ENCODE results near the gene TTC3.

The TTC3 gene

DNA sequence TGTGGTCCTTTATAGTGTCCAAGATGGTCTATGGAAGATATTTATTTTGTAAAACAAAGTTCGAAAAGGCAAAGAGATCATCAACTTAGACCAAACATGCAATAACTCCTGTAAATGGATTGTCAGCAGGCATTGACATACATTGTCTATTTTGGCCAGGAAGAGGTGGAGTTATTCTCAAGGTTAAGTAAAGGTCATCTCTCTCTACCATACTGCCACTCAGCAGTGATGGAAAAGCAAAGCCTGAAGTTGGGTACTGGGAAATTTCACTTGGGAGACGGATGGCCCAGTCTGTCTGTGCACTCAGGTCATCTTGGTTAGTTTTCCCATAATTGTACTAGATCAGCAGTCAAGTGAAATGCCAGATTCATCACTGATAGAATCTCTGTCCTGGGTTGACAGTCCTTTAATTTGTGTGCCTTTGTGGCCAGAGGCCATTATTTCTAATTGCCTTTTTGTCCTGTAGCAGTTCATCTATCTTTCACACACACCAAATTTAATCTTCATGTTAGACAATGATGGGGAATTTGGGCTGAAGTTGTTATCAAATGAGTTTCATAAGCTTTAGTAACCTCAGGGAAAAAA is 17.7 kb upstream of the TTC3 start:
- TF ChIP-seq EZH2 (optimal IDR thresholded peaks at IDR 0.05; ENCODE audit: low read depth, low read length) (no peak), EZH2phosphoT487 (IDR thresholded peaks at IDR 0.05; ENCODE audit: low read length) (no peak)
- H3K4me3 ChIP-seq (ENCODE audit: low read length), result no peak overlapping the region
- no peak overlapping the region for H3K27ac ChIP-seq (ENCODE audit: low read length)
- H2AFZ ChIP-seq (ENCODE audit: low read length), result no peak overlapping the region
- H4K20me1 ChIP-seq (ENCODE audit: insufficient read depth, low read length), result no peaks in the 10 kb centered on the region
- no peaks in the 10 kb centered on the region for H3K79me2 ChIP-seq (ENCODE audit: low read length)
- DNase-seq, result no peak
- H3K9me3 ChIP-seq (replicated peaks; ENCODE audit: insufficient read depth, low read length), result no peaks in the 10 kb centered on the region
- H3K4me1 ChIP-seq (ENCODE audit: low read length), result no peaks in the 10 kb centered on the region
- no peaks in the 10 kb centered on the region for H3F3A ChIP-seq (ENCODE audit: insufficient read depth, low read length)
- no peak overlapping the region for H3K4me2 ChIP-seq (ENCODE audit: low read depth, low read length)
- no peaks in the 10 kb centered on the region for H3K9me2 ChIP-seq (replicated peaks; ENCODE audit: insufficient read depth, low read length)
- no peaks in the 10 kb centered on the region for H3K27me3 ChIP-seq (replicated peaks; ENCODE audit: insufficient read depth, low read length)
- H3K9ac ChIP-seq (ENCODE audit: low read length), result no peak overlapping the region
- H3K36me3 ChIP-seq (replicated peaks; ENCODE audit: insufficient read depth, low read length), result no peaks in the 10 kb centered on the region

DNA sequence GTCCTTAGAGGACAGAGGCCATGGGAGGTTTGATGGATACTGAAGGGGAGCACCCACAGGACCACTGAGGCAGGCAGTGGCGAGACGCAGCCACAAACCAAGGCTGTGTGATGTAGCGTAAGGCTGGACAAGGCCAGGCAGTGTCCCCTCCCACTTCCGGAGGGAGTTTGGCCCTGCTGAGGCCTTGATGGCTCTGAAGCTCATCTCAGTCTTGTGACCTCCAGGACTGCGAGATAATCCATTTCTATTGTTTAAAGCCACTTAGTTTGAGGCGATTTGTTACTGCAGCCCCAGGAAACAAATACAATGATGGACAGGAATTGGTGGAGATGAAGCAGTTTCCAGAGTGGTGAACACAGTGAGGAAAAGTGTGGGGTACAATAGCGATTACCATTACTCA is 15.4 kb upstream of the TTC3 start:
- H2AFZ ChIP-seq (ENCODE audit: low read length), result no peak overlapping the region
- no peaks in the 10 kb centered on the region for H3K27me3 ChIP-seq (replicated peaks; ENCODE audit: insufficient read depth, low read length)
- DNase-seq, result no peak
- H3K4me3 ChIP-seq (ENCODE audit: low read length), result no peak overlapping the region
- H3K79me2 ChIP-seq (ENCODE audit: low read length), result no peaks in the 10 kb centered on the region
- no peaks in the 10 kb centered on the region for H4K20me1 ChIP-seq (ENCODE audit: insufficient read depth, low read length)
- no peaks in the 10 kb centered on the region for H3K9me3 ChIP-seq (replicated peaks; ENCODE audit: insufficient read depth, low read length)
- no peaks in the 10 kb centered on the region for H3F3A ChIP-seq (ENCODE audit: insufficient read depth, low read length)
- TF ChIP-seq CTCF (IDR thresholded peaks at IDR 0.05; ENCODE audit: low read length) (no peak), EZH2 (optimal IDR thresholded peaks at IDR 0.05; ENCODE audit: low read depth, low read length) (no peak), EZH2phosphoT487 (IDR thresholded peaks at IDR 0.05; ENCODE audit: low read length) (no peak)
- H3K4me2 ChIP-seq (ENCODE audit: low read depth, low read length), result no peak overlapping the region
- no peak overlapping the region for H3K9ac ChIP-seq (ENCODE audit: low read length)
- H3K9me2 ChIP-seq (replicated peaks; ENCODE audit: insufficient read depth, low read length), result no peaks in the 10 kb centered on the region
- no peaks in the 10 kb centered on the region for H3K4me1 ChIP-seq (ENCODE audit: low read length)
- no peak overlapping the region for H3K27ac ChIP-seq (ENCODE audit: low read length)
- H3K36me3 ChIP-seq (replicated peaks; ENCODE audit: insufficient read depth, low read length), result no peaks in the 10 kb centered on the region

GRCh38 chr21:37058261-37058660 is 14.8 kb upstream of the TTC3 start:
- H3K9me2 ChIP-seq (replicated peaks; ENCODE audit: insufficient read depth, low read length), result no peaks in the 10 kb centered on the region
- no peak overlapping the region for H2AFZ ChIP-seq (ENCODE audit: low read length)
- H3K4me2 ChIP-seq (ENCODE audit: low read depth, low read length), result no peak overlapping the region

More at GRCh38 chr21:37058261-37058660, 14.8 kb upstream of the TTC3 start:
- Histone ChIP-seq H3K36me3 (replicated peaks; ENCODE audit: insufficient read depth, low read length) (no peaks in the 10 kb centered on the region), H3F3A (ENCODE audit: insufficient read depth, low read length) (no peaks in the 10 kb centered on the region), H3K9ac (ENCODE audit: low read length) (no peak overlapping the region), H4K20me1 (ENCODE audit: insufficient read depth, low read length) (no peaks in the 10 kb centered on the region), H3K9me3 (replicated peaks; ENCODE audit: insufficient read depth, low read length) (no peaks in the 10 kb centered on the region), H3K4me3 (ENCODE audit: low read length) (no peak overlapping the region), H3K4me1 (ENCODE audit: low read length) (no peaks in the 10 kb centered on the region), H3K27me3 (replicated peaks; ENCODE audit: insufficient read depth, low read length) (no peaks in the 10 kb centered on the region), H3K27ac (ENCODE audit: low read length) (no peak overlapping the region), H3K79me2 (ENCODE audit: low read length) (no peaks in the 10 kb centered on the region)
- DNase-seq, result no peak
- TF ChIP-seq EZH2phosphoT487 (IDR thresholded peaks at IDR 0.05; ENCODE audit: low read length), result no peak
- no peak for TF ChIP-seq CTCF (IDR thresholded peaks at IDR 0.05; ENCODE audit: low read length)
- TF ChIP-seq EZH2 (optimal IDR thresholded peaks at IDR 0.05; ENCODE audit: low read depth, low read length), result no peak

All from MM.1S (cell line).